ENCODE measurements around the gene ZNF20. TPM values are rescaled to one million over a fixed set of nuclear protein-coding genes. Genes with fewer than 3 reads are reported as not detected.

ZNF20 gene
- total RNA-seq, 2 experiments from 2014 or later, result 1.5 to 2.7 TPM

Other genes starting within 250 kb of the ZNF20 start
- 10 to 100 TPM; 12.9 to 13.0 TPM for gene ZNF700, start 215.2 kb downstream of the ZNF20 start, total RNA-seq
- gene ZNF763, start 175.3 kb downstream of the ZNF20 start, total RNA-seq, result 1 to 10 TPM in 1 of 2 experiments, under 1 TPM in 1; 0.97 to 1.6 TPM
- under 1 TPM; 0.27 to 0.33 TPM for gene ZNF433, start 104.7 kb downstream of the ZNF20 start, total RNA-seq
- gene ZNF878, start 87.4 kb downstream of the ZNF20 start, total RNA-seq, result under 1 TPM; 0.57 to 0.80 TPM
- gene ZNF844, start 75.6 kb downstream of the ZNF20 start, total RNA-seq, result 1 to 10 TPM; 2.5 TPM
- 1 to 10 TPM; 2.5 to 3.4 TPM for gene ZNF625, start 16.4 kb upstream of the ZNF20 start, total RNA-seq
- 10 to 100 TPM in 1 of 2 experiments, 1 to 10 TPM in 1; 9.5 to 12.8 TPM for gene ZNF136, start 22.7 kb upstream of the ZNF20 start, total RNA-seq
- 1 to 10 TPM; 7.5 to 8.9 TPM for gene ZNF44, start 154.5 kb upstream of the ZNF20 start, total RNA-seq
- 1 to 10 TPM; 6.1 to 6.3 TPM for gene ZNF563, start 193.3 kb upstream of the ZNF20 start, total RNA-seq
- 1 to 10 TPM; 2.3 TPM for gene ZNF442, start 225.3 kb upstream of the ZNF20 start, total RNA-seq

Data from activated CD4-positive, alpha-beta memory T cell treated with anti-CD3 and anti-CD28 coated beads for 36 hours (primary cell).